Breast epithelium (tissue), 3 donors: ENCODE data around the gene PFKFB1.

Experiments used
- POLR2A ChIP-seq: fragments of 450-650 bp; IDR thresholded peaks from one replicate; pipeline ENCODE4 v1.6.1; 2016; ENCODE audit warnings: antibody characterized with exemption, mild to moderate bottlenecking, moderate library complexity
- POLR2AphosphoS5 ChIP-seq, 3 donors: sonication (generic); formaldehyde crosslinking; IDR thresholded peaks; one replicate each; pipeline ENCODE4 v1.6.1; 2017; ENCODE audit warnings: antibody characterized with exemption in 3 of 3
- TF ChIP-seq, protein P1 (sequence below), 3 donors: fragments of 450-650 bp; IDR thresholded peaks; one replicate each; pipeline ENCODE4 v1.5.1; 2016 to 2017; ENCODE audit warnings: antibody characterized with exemption in 3 of 3, mild to moderate bottlenecking in 3 of 3, moderate library complexity in 3 of 3

DNA sequence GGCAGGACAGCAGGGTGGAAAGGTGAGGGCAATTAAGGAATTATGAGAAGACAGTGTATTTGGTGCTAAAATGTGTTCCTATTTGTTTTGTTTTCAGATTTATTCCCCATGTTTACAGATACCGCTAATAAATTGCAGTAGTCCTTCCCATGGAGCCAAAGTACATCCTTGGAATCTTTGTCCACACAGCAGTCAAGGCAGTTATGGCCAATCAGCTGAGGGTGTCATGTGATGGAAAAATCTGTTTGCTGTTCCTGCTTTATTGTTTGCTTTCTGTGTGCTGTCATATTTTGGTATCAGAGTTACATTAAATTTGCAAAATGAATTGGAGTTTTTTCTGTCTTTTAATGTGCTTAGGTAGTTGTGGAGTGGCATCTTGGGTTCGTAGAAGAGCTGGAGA is 62.9 kb downstream of the PFKFB1 start:
- TF ChIP-seq, protein P1, sequence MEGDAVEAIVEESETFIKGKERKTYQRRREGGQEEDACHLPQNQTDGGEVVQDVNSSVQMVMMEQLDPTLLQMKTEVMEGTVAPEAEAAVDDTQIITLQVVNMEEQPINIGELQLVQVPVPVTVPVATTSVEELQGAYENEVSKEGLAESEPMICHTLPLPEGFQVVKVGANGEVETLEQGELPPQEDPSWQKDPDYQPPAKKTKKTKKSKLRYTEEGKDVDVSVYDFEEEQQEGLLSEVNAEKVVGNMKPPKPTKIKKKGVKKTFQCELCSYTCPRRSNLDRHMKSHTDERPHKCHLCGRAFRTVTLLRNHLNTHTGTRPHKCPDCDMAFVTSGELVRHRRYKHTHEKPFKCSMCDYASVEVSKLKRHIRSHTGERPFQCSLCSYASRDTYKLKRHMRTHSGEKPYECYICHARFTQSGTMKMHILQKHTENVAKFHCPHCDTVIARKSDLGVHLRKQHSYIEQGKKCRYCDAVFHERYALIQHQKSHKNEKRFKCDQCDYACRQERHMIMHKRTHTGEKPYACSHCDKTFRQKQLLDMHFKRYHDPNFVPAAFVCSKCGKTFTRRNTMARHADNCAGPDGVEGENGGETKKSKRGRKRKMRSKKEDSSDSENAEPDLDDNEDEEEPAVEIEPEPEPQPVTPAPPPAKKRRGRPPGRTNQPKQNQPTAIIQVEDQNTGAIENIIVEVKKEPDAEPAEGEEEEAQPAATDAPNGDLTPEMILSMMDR (IDR thresholded peaks at IDR 0.05), result no peak
- no peak for TF ChIP-seq POLR2AphosphoS5 (IDR thresholded peaks at IDR 0.05)
- TF ChIP-seq POLR2A, result no peak
